Esophagus muscularis mucosa (tissue), 4 donors: ENCODE measurements around the gene ELFN1.

Experiments used
- EP300 ChIP-seq: sonication (generic); formaldehyde crosslinking; IDR thresholded peaks from one replicate; pipeline ENCODE4 v1.6.1; 2017; ENCODE audit warnings: antibody characterized with exemption
- POLR2A ChIP-seq: fragments of 450-650 bp; IDR thresholded peaks from one replicate; pipeline ENCODE4 v1.6.1; 2017; ENCODE audit warnings: antibody characterized with exemption, moderate library complexity, mild to moderate bottlenecking, low read depth
- TF ChIP-seq, protein P1 (sequence below), 3 experiments: fragments of 200-600 bp in 2 of 3; fragments of 450-650 bp in 1 of 3; sonication (generic) in 2 of 3; IDR thresholded peaks; one replicate each; pipeline ENCODE4 v1.5.1; 2017 to 2019; ENCODE audit warnings: antibody characterized with exemption in 3 of 3, mild to moderate bottlenecking in 2 of 3, moderate library complexity in 1 of 3

- TF ChIP-seq, protein P1, sequence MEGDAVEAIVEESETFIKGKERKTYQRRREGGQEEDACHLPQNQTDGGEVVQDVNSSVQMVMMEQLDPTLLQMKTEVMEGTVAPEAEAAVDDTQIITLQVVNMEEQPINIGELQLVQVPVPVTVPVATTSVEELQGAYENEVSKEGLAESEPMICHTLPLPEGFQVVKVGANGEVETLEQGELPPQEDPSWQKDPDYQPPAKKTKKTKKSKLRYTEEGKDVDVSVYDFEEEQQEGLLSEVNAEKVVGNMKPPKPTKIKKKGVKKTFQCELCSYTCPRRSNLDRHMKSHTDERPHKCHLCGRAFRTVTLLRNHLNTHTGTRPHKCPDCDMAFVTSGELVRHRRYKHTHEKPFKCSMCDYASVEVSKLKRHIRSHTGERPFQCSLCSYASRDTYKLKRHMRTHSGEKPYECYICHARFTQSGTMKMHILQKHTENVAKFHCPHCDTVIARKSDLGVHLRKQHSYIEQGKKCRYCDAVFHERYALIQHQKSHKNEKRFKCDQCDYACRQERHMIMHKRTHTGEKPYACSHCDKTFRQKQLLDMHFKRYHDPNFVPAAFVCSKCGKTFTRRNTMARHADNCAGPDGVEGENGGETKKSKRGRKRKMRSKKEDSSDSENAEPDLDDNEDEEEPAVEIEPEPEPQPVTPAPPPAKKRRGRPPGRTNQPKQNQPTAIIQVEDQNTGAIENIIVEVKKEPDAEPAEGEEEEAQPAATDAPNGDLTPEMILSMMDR (IDR thresholded peaks at IDR 0.05): no peak
- TF ChIP-seq EP300 (no peak), POLR2A (no peak)
Measured at GRCh38 chr7:1733206-1733907, 63.3 kb downstream of the ELFN1 start.
